CD4-positive, alpha-beta T cell treated with Interleukin-4 for 1 hour (primary cell): ENCODE data around the gene GALNT4.

Source experiments
- DNase-seq, 2 donors: peaks; one replicate each; pipeline ENCODE4 v3.0.0-alpha.2; 2020 to 2022

The GALNT4 gene

DNA sequence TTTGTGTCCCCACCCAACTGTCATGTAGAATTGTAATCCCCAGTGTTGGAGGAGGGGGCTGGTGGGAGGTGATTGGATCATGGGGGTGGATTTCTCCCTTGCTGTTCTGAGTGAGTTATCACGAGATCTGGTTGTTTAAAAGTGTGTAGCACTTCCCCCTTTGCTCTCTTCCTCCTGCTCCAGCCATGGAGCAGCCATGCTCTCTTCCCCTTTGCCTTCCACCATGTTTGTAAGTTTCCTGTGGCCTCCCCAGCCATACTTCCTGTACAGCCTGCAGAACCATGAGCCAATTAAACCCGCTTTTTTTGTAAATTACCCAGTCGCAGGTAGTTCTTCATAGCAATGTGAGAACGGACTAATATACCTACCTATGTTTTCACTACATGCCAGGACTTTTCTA lies 3.8 kb upstream of the GALNT4 start:
- DNase-seq: no peak

DNA sequence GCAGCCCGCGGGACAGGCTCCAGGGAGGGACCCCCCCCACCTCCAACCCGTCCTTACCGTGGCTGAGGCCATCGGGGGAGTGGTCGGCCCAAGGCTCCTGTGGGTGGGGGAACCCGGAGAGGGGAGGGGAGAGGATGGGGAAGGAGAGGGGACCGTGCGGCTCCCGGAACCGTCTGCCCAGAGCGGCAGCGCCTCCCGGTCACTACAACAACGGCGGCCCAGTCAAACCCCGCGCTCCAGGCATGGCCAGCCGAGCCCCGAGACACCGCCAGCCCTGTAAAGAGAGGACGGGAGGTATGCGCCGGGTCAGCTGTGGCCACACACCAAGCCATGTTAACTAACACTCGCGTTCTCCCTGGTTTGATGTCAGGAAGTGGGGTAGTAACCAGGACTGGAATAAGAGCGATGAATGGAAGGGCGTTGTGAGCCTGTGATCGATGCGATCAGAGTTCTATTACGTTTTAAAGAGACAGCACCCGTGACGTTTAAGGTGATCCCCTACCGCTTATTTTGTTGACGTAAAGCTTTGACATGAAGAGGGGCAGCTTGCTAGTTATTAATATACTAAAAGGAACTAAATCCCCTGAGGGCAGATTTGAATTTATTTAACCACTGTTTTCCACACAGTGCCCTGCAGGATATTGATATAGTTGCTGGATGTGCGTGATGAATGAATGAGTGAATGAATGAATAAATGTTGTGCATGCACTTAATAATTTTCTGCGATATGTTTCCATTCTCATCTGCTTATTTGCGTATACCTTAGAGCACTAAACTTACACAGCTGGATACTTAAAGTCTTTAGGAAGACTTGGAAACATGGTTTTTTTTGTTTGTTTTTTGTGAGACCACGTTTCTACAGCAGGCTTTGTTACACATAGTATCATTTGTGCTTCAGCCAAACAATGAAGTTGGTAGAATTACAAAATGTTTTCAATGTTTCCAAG lies 1.5 kb upstream of the GALNT4 start, which contains the start of gene POC1B:
Gene POC1B, minus strand, starts transcription at position 224 of the 947 bp plus-strand sequence. Its CDS starts 152 bp downstream, at position 72.
- DNase-seq: peak; percentile 61 to 79

DNA sequence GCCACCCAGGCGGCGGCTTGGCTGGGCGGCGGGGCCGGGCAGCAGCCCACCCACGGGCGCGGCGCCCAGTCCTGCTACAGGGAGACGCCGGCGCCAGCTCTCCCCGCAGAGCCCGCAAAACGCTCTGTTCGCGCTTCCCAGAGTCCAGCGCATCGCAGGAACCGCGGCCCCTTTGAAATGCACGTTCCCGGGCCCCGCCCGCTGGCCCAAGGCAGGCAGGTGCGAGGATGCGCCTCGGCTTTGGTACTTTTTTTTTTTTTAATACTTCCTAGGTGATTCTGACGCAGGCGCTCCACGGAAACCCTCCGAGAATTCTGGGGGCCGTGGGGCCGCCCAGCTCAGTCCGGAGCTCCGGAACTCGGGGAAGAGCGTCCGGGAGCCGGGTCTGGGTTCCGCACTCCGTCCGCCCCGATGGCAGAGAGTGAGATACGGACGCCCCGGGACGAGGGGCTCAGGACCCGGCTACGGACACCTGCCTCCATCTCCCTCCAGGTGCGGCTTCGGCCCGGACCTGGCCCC lies 768 bp upstream of the GALNT4 start:
- peak; percentile 30 to 53 for DNase-seq

DNA sequence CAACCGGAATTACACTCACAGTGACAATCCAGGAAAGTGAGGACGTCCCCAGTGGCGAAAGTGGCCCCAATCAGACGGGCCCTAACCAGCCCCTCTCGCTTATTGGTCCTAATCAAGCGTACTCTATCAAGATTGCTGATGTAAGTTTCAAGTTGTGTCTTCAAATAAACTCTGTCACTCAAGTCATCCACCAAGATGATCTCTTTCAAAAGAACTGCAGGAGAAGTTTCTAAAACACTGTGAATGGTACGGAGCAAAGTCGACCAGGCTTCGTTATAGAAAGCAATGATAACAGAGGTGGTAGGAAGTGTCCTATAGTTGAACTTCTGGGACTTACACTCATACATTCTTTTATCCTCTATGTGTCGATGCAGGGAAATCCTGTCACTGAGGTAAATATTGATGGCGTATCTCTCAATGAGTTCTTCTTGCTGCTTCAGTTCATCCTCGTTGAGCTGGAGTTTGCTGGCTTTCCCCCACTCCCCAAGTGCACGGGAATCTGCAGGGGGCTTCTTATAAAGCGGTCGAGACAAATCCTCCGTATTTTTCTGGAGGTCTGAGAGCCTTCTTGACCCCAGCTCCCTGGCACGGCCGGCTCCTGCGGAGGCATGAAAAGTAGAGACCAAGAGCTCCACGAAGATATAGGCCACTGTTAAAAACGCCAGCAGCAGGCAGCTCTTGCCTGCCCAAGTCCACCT lies 604 bp downstream of the GALNT4 start:
- DNase-seq: no peak

DNA sequence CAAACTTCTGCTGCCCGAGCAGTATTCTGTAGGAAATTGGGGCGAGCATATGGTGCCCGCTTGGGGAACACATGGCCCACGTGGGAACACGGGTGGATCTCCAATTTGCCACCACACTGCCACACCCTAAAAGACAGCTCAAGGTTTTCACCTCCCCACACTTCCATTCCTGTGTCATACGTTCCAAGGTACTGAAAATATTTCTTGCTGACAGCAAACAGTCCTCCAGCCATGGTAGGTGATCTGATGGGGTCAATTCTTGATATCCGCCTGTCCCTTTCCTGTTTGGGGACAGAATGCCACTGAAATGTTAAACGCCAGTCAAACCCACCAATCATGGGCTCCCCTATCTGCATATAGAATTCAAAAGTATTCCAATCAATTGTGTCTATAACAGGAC lies 1.2 kb downstream of the GALNT4 start:
- DNase-seq: no peak

DNA sequence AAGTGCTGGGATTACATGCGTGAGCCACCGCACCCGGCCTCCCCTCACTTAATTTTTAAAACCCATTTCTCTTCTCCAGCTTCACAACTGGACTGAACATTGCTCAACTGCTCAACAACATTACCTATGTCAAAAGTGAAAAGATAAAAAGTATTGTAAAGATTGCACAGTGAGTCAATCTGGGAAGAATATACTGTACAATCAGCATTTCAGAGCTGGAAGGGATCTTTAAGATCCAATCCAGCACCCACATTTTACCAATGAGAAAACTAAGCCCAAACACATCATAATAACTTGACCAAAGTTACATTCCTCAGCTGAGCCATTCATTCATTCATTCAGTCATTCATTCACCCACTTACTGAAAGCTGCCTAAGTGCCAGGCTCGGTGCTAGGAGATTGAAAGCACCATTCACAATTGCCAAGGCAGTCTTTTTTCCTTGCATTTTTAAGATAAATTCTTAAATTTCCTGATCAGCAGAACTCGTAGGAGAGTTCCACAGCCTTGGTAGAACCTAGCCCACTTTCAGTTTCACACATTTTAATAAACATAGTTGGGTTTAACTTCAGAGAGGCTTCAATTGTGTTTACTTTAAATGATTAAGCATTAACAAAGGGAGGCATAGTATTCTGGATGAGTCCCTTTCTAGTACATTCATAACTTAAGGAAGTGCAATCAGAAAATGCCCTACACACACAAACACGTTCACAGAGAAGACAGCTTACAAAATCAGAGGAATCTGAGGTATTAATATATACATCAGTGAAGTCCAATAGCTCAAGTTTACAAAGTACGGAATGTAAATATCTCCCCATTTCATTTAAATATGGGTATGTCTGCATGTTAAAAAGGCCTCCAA lies 3.0 kb downstream of the GALNT4 start:
- no peak for DNase-seq

DNA sequence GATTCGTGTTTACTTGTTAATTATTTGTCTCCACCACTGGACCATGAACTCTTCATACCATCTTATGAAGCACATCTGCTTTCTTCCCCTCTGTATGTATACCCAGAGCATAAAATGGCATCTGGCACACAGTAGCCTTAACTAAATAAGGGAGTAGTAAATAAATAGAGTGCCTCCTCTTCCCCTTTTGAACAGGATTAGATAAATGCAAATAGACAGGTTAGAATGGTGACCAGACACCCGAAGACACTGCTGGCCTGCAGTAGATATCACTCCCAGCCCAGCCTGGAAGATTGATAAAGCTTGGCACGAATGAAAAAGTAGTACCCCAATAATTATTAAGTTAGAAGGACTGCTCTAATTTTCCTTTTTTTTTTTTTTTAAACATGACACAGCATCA lies 6.9 kb downstream of the GALNT4 start:
- no peak for DNase-seq

DNA sequence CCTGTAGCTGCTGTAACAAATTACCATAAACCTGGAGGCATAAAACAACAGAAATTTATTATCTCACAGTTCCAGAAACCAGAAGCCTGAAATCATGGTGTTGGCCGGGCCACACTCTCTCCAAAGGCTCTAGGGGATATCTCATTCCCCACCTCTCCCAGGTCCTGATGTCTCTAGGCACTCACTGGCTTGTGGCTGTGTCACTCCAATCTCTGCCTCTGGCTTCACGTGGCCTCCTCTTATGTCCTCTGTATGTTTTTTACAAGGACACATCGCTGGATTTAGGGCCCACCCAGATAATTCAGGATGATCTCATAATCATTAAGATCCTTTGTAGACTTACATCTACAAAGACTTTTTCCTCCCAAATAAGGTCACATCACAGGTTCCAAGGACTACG lies 8.0 kb downstream of the GALNT4 start:
- DNase-seq: no peak

DNA sequence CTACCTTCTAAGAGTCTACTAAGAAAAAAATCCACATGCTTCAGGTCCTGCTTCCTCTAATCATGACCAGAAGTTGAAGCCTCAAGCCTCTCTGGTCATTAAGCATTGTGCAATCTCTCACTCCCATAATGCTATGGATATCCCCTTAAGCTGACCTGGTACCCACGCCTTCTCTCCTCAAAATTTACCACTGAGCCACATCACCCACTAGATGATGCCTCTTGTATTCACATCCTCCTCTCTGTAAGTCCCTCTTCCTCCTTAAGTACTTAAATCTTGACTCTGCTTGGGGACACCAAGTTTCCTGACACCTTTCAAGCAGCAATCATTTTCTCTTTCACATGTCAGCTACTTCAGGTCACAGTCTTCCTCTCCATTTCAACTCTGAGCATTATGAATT lies 9.8 kb downstream of the GALNT4 start:
- no peak for DNase-seq

DNA sequence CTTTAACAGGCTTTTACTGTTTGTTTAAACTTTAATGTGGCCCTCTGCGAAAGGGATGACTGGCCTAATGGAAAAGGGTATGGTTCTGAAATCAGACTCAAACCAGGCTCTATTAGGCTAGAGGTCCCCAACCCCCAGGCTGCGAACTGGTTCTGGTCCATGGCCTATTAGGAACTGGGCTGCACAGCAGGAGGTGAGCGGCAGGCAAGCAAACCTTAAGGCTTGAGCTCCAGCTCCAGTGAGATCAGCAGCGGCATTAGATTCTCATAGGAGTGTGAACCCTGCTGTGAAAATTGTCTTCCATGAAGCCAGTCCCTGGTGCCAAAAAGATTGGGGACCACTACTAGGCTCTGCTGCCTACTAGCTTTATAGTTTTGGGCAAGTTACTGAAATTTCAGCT lies 11.1 kb downstream of the GALNT4 start:
- no peak for DNase-seq

DNA sequence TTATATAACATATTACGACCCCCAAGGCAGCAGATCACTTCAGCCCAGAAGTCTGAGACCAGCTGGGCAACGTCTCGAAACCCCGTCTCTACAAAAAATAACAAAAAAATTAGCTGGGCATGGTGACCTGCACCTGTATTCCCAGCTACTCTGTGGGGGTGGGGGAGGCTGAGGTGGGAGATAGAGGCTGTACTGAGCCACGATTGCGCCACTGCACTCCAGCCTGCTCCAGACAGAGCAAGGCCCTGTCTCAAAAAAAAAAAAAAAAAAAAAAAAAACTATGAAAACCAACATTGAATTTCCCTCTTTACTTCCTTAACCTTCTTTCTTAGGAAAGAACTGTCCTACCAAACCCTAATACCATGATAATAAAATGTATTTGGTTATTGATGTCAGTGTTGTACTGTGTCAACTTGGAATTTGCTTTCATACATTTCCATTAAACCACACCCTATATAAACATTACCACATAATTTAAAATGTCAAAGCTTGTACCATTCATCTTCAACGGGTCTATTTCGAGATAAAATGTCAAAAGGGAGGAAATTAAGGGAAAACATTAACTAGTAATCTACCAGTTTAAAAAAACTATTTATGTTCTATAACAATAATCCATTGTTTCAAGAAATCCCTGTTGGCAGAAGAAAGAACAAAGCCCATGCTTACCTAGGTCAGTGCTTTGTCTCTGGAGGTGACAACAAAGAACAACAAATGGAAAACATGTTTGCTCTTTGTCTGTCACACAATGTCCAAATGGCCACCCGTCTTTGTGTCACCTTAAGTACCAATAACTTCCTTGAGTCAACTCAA lies 17.4 kb downstream of the GALNT4 start:
- DNase-seq: no peak

DNA sequence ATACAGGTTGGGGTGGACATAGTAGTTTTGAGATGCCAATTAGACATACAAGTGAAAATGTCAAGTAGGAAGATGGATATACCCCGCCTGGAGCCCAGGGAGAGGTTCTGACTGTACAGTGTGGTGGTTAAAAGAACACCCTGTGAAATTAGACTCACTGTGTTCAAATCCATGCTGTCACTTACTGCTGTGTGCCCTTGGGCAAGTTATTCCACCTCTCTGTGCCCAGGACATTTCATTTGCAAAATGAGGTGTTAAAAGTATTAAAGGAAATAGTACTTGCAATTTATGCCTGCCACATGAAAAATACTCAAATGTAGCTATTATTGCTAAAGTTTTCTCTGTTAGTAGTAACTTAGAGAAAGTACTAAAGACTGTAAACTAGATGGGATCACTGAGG lies 18.5 kb downstream of the GALNT4 start:
- DNase-seq: no peak

DNA sequence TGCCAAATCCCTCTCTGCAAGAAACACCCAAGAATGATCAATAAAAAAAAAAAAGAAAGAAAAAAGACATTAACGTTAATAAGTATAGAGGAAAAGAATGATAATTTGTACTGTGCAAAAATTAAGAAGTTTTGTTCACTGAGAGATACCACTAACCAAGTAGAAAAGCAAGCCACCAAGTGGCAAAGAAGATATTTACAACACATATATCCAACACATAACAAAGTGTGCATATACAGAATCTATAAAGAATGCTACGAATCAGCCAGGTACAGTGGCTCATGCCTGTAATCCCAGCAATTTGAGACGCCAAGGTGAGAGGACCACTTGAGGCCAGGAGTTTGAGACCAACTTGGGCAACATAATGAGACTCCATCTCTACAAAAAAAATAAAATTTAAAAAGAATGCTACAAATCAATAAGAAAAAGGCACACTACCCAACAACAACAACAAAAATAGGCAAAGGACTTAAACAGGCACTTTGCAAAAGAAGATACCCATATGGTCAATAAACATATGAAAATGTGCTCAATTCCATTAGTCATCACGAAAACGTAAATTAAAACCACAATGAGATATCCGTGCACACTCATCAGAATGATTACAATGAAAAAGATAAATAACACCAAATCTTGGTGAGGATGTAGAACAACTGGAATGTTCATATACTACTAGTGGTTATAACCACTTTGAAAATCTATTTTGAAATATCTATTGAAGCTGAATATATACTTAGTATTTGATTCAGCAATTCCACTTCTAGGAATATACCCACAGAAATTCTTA lies 19.8 kb downstream of the GALNT4 start:
- DNase-seq: no peak

DNA sequence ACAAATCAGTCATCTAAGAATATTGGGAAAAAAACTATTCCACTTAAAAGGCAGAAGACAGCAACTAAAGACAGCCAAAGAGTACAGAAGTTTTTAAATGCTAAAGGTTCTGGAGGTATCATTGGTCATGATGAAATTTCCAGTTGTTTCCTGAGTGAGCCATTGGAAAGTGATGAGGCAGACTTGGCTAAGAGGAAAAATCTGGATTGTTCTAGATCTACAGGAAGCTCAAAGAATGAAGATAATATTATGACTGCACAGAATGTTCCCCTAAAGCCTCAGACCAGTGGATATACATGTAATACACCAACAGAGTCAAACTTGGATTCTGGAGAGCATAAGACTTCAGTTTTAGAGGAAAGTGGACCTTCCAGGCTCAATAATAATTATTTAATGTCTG lies 22.8 kb downstream of the GALNT4 start:
- no peak for DNase-seq

DNA sequence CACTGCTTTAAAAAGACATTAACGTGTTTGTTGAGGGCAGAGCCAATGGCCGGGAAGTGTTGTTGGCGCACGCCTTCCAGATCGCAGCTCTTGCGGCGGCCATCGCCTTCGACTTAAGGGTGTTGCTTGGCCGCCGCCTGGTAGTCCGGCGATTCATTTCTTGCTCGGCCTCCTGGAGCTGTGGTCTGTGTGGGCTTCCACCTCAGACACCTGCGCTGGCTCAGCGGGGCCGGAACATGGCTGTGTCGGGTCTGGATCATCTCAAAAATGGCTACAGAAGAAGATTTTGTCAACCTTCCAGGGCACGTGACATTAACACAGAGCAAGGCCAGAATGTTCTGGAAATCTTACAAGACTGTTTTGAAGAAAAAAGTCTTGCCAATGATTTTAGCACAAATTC lies 24.7 kb downstream of the GALNT4 start:
- no peak for DNase-seq

DNA sequence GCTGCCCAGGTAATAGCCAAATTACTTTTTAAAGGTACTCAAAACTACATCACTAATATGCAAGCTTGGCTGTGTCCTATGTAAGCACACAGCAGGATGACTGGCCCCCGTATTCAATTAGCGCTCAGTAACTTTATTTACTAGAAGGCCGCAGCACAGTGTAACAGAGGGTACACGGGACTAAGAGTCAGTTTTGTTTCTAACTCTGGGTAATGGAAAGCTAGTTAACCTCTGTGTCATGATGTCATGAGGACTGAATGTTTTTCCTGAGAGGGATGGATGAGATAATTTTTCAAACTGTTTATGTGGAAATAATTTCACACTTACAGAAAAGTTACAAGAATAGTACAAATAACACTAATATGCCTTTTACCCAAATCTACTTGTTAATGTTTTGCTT lies 27.1 kb downstream of the GALNT4 start:
- no peak for DNase-seq

DNA sequence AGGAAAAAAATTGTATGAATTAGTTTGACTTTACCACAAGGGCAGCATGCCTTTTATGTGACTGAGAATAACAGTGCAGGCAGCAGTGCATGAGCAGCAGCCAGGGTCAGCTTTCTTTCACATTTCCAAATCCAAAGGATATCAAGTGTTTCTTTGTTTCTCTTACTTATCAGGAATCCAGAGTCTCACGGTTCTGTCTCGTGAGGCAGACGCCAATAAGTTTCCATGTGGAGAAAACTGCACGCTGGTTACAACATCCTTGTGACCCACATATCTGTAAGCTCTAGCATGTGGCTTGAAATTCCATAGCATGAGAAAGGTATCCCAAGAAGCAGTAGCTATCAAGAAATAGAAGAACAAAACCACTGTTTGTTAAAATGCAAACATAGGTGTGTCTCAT lies 27.6 kb downstream of the GALNT4 start:
- no peak for DNase-seq

DNA sequence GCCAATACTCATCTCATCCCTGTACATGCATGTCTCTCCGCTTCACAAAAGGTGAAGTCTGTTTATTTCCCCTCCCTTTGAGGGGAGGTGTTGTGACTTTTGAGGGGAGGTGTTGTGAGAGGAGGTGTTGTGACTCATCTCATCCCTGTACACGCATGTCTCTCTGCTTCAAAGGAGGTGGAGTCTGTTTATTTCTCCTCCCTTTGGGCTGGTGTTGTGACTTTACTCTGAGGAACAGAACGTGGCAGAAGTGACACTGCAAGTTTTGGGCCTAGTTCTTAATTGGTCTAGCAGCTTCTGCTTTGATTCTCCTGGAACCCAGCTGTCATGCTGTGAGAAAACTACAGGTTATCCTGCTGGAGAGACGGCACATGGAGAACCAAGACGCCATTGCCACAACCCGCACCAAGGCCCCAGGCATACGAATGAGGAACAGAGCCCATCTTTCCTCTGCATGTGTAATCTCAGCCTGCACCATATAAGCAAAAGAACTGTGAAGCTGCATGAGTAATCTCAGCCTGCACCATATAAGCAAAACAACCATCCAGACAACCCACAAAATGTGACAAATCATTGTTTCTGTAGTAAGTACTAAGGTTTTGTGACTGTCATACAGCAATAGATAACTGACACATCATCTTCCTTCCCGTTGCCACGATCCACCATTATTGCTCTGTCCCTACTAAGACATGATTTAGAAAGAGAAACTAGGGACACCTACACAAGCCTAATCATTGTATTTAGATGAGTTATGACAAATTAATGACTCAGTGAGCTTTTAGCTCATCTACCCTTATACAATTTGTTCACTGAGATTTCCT lies 30.0 kb downstream of the GALNT4 start:
- DNase-seq: peak in 1 of 2 donors; percentile 12

DNA sequence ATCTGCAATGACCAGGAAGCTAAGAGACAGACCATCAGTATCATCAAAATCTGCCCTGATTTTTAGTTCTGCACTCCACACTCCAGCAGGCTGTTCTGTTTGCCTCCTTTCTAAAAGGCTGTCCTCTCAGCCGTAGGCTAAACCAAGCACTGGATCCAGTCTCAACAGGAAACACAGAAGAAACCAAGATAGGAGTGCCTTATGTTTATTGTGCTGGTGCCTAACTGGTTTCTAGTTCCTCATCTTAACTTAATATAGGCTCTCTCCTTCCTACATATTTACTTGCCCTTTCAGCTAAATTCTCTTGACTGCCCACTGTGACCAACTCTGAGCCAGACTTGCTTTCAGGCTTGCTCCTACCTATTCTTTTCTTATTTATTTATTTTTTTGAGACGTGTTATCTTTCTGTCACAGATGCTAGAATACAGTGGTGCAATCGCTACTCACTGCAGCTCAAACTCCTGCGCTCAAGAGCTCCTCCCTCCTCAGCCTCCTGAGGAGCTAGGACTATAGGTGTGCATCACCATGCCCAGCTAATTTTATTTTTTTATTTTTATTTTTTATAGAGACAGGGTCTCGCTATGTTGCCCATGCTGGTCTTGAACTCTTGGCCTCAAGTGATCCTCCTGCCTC lies 30.8 kb downstream of the GALNT4 start:
- DNase-seq: no peak

DNA sequence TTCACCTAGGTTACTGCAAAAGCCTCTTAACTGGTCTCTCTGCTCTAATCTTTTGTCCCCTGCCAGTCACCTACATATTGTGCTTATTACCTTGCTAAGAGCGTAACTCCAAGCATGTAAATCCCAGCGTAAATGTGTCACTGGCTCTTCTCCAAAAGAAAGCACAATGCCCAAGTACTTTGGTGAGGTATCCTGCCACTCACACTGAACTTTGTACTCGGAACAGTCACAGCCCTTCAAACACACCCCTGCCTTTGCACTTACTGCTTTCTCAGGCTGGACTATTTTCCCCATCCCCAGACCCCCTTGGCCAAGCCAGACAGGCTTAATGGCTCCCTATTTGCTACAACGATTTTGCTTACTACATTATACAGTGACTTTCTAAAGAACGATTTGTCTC lies 31.7 kb downstream of the GALNT4 start:
- no peak for DNase-seq
